ENCODE results near the gene FGF18.

The FGF18 gene

DNA sequence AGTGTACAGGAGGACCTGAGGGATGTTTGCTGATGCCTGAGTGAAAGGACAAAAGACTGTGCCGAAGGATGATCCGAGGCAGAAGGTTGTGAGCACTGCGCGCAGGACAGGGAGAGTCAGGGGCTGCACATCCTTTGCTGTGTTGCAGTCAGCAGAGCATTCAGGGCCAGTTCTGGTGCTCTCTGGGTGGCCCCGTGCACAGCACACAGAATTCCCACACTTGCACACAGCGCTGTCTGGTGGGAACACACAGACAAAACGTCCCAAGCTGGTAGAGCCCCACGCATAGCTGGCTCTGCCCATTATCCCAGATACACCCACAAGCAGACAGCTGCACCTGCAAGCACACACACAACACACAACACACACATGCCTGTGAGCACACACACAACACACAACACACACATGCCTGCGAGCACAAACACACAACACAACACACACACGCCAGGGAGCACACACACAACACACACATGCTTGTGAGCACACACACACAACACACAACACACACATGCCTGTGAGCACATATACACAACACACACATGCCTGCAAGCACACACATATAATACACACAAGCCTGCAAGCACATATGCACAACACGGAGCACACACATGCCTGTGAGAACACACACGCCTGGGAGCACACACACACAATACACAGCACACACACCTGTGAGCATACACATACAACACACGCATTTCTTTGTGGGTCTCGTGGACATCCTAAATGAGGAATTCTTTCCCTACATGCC is 74.4 kb downstream of the FGF18 start:
- Histone ChIP-seq H3K9me2 (replicated peaks; ENCODE audit: low read depth, low read length) (no peaks in the 10 kb centered on the region), H3K4me2 (ENCODE audit: low read depth, low read length, poor library complexity, severe bottlenecking) (no peak overlapping the region), H3F3A (ENCODE audit: low read depth) (no peaks in the 10 kb centered on the region), H4K20me1 (ENCODE audit: insufficient read depth, low read length, poor library complexity, severe bottlenecking) (no peaks in the 10 kb centered on the region), H3K9me3 (ENCODE audit: insufficient read depth, low read depth, low read length) (no peaks in the 10 kb centered on the region), H3K4me3 (ENCODE audit: low read length, poor library complexity, severe bottlenecking) (no peak overlapping the region), H3K4me1 (ENCODE audit: insufficient read depth, low read length, poor library complexity, severe bottlenecking) (no peaks in the 10 kb centered on the region), H3K79me2 (ENCODE audit: insufficient read depth, low read length) (no peaks in the 10 kb centered on the region), H2AFZ (ENCODE audit: low read length) (no peak overlapping the region), H3K27me3 (ENCODE audit: insufficient read depth, low read length, poor library complexity, severe bottlenecking) (no peaks in the 10 kb centered on the region), H3K9ac (ENCODE audit: low read depth, low read length, poor library complexity, severe bottlenecking) (no peak overlapping the region), H3K36me3 (ENCODE audit: insufficient read depth, low read length) (no peaks in the 10 kb centered on the region)
- TF ChIP-seq, protein P1, sequence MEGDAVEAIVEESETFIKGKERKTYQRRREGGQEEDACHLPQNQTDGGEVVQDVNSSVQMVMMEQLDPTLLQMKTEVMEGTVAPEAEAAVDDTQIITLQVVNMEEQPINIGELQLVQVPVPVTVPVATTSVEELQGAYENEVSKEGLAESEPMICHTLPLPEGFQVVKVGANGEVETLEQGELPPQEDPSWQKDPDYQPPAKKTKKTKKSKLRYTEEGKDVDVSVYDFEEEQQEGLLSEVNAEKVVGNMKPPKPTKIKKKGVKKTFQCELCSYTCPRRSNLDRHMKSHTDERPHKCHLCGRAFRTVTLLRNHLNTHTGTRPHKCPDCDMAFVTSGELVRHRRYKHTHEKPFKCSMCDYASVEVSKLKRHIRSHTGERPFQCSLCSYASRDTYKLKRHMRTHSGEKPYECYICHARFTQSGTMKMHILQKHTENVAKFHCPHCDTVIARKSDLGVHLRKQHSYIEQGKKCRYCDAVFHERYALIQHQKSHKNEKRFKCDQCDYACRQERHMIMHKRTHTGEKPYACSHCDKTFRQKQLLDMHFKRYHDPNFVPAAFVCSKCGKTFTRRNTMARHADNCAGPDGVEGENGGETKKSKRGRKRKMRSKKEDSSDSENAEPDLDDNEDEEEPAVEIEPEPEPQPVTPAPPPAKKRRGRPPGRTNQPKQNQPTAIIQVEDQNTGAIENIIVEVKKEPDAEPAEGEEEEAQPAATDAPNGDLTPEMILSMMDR (conservative IDR thresholded peaks at IDR 0.05; ENCODE audit: low read length) = no peak
- TF ChIP-seq EZH2phosphoT487 (IDR thresholded peaks at IDR 0.05; ENCODE audit: borderline replicate concordance) = no peak

DNA sequence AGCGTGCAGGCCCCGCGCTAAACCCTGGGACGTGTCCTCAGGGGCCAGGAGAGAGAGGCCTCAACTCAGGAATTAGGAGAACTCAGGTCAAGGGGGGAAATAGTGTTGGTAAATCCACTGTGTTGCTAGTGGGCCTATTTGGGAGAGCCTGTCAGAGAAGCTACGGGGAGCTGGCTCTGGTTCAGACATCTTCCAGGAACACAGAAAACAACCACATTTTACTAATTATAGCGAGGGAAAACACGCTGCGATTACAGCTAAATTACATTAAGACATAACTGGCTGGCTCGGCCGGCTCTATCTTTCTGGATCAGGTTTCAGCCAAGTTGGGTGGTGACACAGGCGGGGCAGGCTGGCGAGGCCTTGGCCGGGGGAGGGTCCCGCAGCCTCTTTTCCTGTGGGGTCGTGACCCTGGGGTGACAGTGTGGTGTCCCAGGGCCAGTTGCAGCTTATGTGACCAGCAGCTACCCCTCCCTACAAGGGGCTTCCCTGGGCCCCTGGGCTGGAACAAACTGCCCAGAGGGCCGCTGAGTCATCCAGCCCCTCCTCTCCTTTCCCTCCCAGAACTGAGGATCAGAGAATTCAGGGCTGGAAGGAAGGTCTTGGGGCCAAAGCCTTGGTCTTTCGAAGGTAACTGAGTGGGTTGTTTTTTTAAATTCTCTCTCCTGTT is 75.1 kb downstream of the FGF18 start:
- H3F3A ChIP-seq (ENCODE audit: low read depth) = no peaks in the 10 kb centered on the region
- no peaks in the 10 kb centered on the region for H4K20me1 ChIP-seq (ENCODE audit: insufficient read depth, low read length, poor library complexity, severe bottlenecking)
- no peaks in the 10 kb centered on the region for H3K27me3 ChIP-seq (ENCODE audit: insufficient read depth, low read length, poor library complexity, severe bottlenecking)
- H3K4me3 ChIP-seq (ENCODE audit: low read length, poor library complexity, severe bottlenecking) = no peak overlapping the region
- no peak overlapping the region for H2AFZ ChIP-seq (ENCODE audit: low read length)
- no peaks in the 10 kb centered on the region for H3K4me1 ChIP-seq (ENCODE audit: insufficient read depth, low read length, poor library complexity, severe bottlenecking)
- H3K9me3 ChIP-seq (ENCODE audit: insufficient read depth, low read depth, low read length) = no peaks in the 10 kb centered on the region
- no peaks in the 10 kb centered on the region for H3K36me3 ChIP-seq (ENCODE audit: insufficient read depth, low read length)
- H3K4me2 ChIP-seq (ENCODE audit: low read depth, low read length, poor library complexity, severe bottlenecking) = no peak overlapping the region
- no peak overlapping the region for H3K9ac ChIP-seq (ENCODE audit: low read depth, low read length, poor library complexity, severe bottlenecking)
- TF ChIP-seq, protein P1 (conservative IDR thresholded peaks at IDR 0.05; ENCODE audit: low read length) = no peak
- TF ChIP-seq EZH2phosphoT487 (IDR thresholded peaks at IDR 0.05; ENCODE audit: borderline replicate concordance) = no peak
- H3K9me2 ChIP-seq (replicated peaks; ENCODE audit: low read depth, low read length) = no peaks in the 10 kb centered on the region
- no peaks in the 10 kb centered on the region for H3K79me2 ChIP-seq (ENCODE audit: insufficient read depth, low read length)

DNA sequence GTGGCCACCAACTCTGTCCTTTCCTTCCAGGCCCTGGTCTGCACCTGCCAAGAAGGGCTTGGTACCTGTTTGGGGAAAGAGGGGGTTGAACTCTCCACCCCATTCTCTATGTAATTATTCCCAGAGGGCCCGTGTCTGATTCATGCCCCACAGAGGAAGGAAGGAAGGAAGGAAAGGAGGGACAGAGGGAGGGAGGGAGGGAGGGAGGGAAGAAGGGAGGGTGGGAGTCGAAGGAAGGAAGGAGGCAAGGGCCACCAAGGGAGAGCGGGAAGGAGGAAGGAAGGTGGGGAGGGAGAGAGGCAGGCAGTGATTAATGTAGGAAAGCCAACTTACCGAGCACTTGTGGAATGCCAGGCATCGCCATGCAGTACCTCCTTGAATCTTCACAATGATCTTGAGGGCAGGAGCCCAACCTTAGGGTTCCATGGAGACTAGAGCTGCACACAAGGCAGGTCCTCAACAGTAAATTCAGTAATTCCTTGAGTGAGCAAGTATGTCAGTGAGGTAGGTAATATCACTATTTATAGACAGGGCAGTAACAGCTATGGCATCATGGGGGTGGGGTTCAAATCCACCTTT is 75.8 kb downstream of the FGF18 start:
- Histone ChIP-seq H3K9me3 (ENCODE audit: insufficient read depth, low read depth, low read length) (no peaks in the 10 kb centered on the region), H4K20me1 (ENCODE audit: insufficient read depth, low read length, poor library complexity, severe bottlenecking) (no peaks in the 10 kb centered on the region), H3K9ac (ENCODE audit: low read depth, low read length, poor library complexity, severe bottlenecking) (no peak overlapping the region), H3K4me3 (ENCODE audit: low read length, poor library complexity, severe bottlenecking) (no peak overlapping the region), H3F3A (ENCODE audit: low read depth) (no peaks in the 10 kb centered on the region), H3K4me2 (ENCODE audit: low read depth, low read length, poor library complexity, severe bottlenecking) (no peak overlapping the region), H3K27me3 (ENCODE audit: insufficient read depth, low read length, poor library complexity, severe bottlenecking) (no peaks in the 10 kb centered on the region), H3K36me3 (ENCODE audit: insufficient read depth, low read length) (no peaks in the 10 kb centered on the region), H3K79me2 (ENCODE audit: insufficient read depth, low read length) (no peaks in the 10 kb centered on the region), H2AFZ (ENCODE audit: low read length) (no peak overlapping the region), H3K9me2 (replicated peaks; ENCODE audit: low read depth, low read length) (no peaks in the 10 kb centered on the region), H3K4me1 (ENCODE audit: insufficient read depth, low read length, poor library complexity, severe bottlenecking) (no peaks in the 10 kb centered on the region)
- TF ChIP-seq, protein P1 (conservative IDR thresholded peaks at IDR 0.05; ENCODE audit: low read length) = no peak
- TF ChIP-seq EZH2phosphoT487 (IDR thresholded peaks at IDR 0.05; ENCODE audit: borderline replicate concordance) = no peak

Measured in Loucy (cell line).